ENCODE data around the gene AGBL1. TPM values are rescaled to one million over a fixed set of nuclear protein-coding genes. Genes with fewer than 3 reads are reported as not detected.

The AGBL1 gene
- polyA plus RNA-seq, 1 experiment, result not detected

DNA sequence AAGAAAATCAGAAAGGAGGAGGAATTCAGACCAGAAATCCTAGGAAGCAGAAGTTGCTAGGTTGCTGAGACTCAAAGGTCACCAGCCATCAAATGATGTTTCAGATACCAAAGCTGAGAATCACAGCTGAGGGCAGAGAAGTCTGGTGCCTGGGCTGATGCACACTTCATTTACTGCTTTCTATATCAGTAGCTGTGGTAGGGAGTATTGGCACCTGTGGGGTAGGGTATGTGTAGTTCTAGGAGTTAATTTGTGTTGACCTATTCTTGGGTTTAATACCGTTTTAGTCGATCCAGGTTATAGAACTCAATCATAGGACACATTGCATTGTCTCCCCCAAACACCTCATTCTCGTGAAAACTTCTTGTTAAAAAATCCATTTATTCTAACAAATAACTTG is 529.6 kb downstream of the AGBL1 start:
- ChIA-PET CTCF (no interaction called here), POLR2A (no interaction called here)
- H3K27ac ChIP-seq (ENCODE audit: low read depth, low read length), result no peak overlapping the region
- H3K27me3 ChIP-seq (ENCODE audit: control insufficient read depth, insufficient read depth, low read length), result no peaks in the 10 kb centered on the region
- no peak overlapping the region for H3K4me3 ChIP-seq (ENCODE audit: low read depth, low read length)
- no peaks in the 10 kb centered on the region for H3K9me3 ChIP-seq (ENCODE audit: control insufficient read depth, insufficient read depth, low read length)
- TF ChIP-seq, protein P1, sequence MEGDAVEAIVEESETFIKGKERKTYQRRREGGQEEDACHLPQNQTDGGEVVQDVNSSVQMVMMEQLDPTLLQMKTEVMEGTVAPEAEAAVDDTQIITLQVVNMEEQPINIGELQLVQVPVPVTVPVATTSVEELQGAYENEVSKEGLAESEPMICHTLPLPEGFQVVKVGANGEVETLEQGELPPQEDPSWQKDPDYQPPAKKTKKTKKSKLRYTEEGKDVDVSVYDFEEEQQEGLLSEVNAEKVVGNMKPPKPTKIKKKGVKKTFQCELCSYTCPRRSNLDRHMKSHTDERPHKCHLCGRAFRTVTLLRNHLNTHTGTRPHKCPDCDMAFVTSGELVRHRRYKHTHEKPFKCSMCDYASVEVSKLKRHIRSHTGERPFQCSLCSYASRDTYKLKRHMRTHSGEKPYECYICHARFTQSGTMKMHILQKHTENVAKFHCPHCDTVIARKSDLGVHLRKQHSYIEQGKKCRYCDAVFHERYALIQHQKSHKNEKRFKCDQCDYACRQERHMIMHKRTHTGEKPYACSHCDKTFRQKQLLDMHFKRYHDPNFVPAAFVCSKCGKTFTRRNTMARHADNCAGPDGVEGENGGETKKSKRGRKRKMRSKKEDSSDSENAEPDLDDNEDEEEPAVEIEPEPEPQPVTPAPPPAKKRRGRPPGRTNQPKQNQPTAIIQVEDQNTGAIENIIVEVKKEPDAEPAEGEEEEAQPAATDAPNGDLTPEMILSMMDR (IDR thresholded peaks at IDR 0.05; ENCODE audit: low read depth, low read length), result no peak
- no peak for DNase-seq (ENCODE audit: low read depth, low spot score)

DNA sequence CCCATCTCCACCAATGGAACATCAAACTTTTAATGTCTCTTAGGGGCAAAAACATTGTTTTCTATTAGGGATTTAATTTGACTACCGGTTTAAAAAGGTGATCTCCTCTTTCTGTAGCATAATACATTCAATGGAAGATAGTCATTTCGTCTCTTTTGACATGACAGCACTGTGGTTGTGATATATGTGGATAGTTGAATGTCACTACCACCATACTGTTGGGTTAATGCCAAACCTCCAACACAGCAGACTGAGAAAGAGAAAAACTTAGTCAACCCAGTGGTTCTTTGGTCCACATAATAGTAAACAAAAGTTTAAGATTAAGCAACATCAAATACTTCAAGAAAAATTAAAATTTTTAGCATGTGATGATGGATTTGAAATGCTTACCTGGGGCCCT is 530.4 kb downstream of the AGBL1 start:
- Histone ChIP-seq H3K9me3 (ENCODE audit: control insufficient read depth, insufficient read depth, low read length) (no peaks in the 10 kb centered on the region), H3K4me3 (ENCODE audit: low read depth, low read length) (no peak overlapping the region), H3K27me3 (ENCODE audit: control insufficient read depth, insufficient read depth, low read length) (no peaks in the 10 kb centered on the region), H3K27ac (ENCODE audit: low read depth, low read length) (no peak overlapping the region)
- ChIA-PET POLR2A (no interaction called here), CTCF (no interaction called here)
- no peak for DNase-seq (ENCODE audit: low read depth, low spot score)
- TF ChIP-seq, protein P1 (IDR thresholded peaks at IDR 0.05; ENCODE audit: low read depth, low read length), result no peak

DNA sequence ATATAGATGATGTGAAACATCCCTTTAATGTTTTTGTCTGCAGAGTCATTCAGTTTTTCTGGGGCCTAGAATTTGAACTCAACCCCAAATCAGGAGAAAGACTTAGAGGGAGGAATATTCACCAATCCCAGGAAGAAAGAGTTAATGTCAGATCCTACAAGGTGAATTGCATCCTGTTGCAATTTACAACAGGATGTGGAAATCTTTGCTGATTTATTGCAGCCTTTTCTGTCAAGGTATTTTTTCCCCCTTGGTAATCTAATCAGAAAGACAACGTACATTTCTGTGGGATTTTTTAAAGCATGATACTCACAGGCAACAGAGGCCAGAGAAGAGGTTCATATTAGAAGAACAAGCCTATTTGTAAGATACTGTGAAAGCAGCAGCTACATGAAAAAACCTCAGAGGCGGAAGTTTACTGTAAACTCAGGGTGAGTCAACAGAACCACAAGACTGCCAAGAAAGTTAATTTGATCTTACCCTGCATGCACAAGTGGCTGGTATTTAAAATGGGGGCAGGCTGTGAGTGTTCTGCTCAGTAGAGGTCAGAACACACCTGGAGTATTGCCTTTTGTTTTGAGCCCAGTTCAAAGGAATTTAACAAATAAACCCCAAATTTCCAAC is 531.9 kb downstream of the AGBL1 start:
- DNase-seq (ENCODE audit: low read depth, low spot score), result no peak
- TF ChIP-seq, protein P1 (IDR thresholded peaks at IDR 0.05; ENCODE audit: low read depth, low read length), result no peak
- ChIA-PET POLR2A (no interaction called here), CTCF (no interaction called here)
- Histone ChIP-seq H3K4me3 (ENCODE audit: low read depth, low read length) (no peak overlapping the region), H3K27ac (ENCODE audit: low read depth, low read length) (no peak overlapping the region), H3K27me3 (ENCODE audit: control insufficient read depth, insufficient read depth, low read length) (no peaks in the 10 kb centered on the region), H3K9me3 (ENCODE audit: control insufficient read depth, insufficient read depth, low read length) (no peaks in the 10 kb centered on the region)

DNA sequence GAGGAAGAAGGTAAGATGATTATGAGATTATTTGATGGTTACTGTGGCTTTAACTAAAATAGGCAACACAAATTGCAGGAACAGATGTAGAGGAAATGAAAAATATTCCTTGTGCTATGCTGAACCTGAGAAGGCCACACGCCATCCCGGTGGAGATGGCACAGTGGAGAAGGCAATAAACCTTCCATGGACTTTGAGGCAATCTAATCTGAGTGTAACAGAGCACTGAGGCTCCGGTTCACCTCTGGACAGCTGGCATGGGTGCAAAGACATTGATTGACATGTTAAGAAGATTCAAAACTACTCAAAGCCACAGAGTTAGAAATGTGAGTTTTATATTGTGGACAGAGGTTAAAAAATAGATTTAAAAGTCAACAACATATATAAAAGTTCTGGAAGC is 535.7 kb downstream of the AGBL1 start:
- Histone ChIP-seq H3K9me3 (ENCODE audit: control insufficient read depth, insufficient read depth, low read length) (no peaks in the 10 kb centered on the region), H3K4me3 (ENCODE audit: low read depth, low read length) (no peak overlapping the region), H3K27me3 (ENCODE audit: control insufficient read depth, insufficient read depth, low read length) (no peaks in the 10 kb centered on the region), H3K27ac (ENCODE audit: low read depth, low read length) (no peak overlapping the region)
- ChIA-PET CTCF (no interaction called here), POLR2A (no interaction called here)
- DNase-seq (ENCODE audit: low read depth, low spot score), result no peak
- TF ChIP-seq, protein P1 (IDR thresholded peaks at IDR 0.05; ENCODE audit: low read depth, low read length), result no peak

DNA sequence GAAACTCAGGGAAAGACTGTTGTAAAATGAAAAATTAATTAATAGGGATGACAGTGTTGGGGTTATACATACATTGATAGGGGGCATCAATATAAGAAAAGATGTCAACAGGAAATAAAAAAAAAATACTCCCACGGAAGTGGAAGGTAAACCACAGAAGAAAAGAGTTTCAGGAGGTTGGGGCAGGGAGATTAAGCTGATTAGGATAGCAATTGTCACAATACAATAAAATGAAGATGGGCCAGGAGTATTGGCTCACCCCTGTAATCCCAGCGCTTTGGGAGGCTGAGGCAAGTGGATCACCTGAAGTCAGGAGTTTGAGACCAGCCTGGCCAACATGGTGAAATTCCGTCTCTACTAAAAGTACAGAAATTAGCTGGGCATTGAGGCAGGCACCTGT is 536.1 kb downstream of the AGBL1 start:
- TF ChIP-seq, protein P1 (IDR thresholded peaks at IDR 0.05; ENCODE audit: low read depth, low read length), result no peak
- Histone ChIP-seq H3K4me3 (ENCODE audit: low read depth, low read length) (no peak overlapping the region), H3K27ac (ENCODE audit: low read depth, low read length) (no peak overlapping the region), H3K9me3 (ENCODE audit: control insufficient read depth, insufficient read depth, low read length) (no peaks in the 10 kb centered on the region), H3K27me3 (ENCODE audit: control insufficient read depth, insufficient read depth, low read length) (no peaks in the 10 kb centered on the region)
- ChIA-PET POLR2A (no interaction called here), CTCF (no interaction called here)
- no peak for DNase-seq (ENCODE audit: low read depth, low spot score)
